SU-DHL-6 (cell line): ENCODE measurements around the gene CBLB.

Source experiments
- H2AFZ ChIP-seq: fragments of 200-600 bp; sonication (generic); 2 replicates; pipeline ENCODE4 v1.6.1; 2014; ENCODE audit warnings: low read depth, mild to moderate bottlenecking, moderate library complexity, mixed read lengths, antibody characterized with exemption, low read length; ENCODE audit not compliant: severe bottlenecking
- H3F3A ChIP-seq: fragments of 200-600 bp; shearing (Covaris generic); 2 replicates; pipeline ENCODE4 v1.6.0; 2016; ENCODE audit warnings: antibody characterized with exemption, mild to moderate bottlenecking; ENCODE audit not compliant: insufficient read depth
- H3K27ac ChIP-seq: fragments of 200-600 bp; sonication (generic); 2 replicates; pipeline ENCODE4 v1.5.1; 2016; ENCODE audit warnings: low read depth, mild to moderate bottlenecking, low read length, moderate library complexity, mixed read lengths
- H3K27me3 ChIP-seq: fragments of 200-600 bp; sonication (generic), shearing (Covaris generic); 2 replicates; pipeline ENCODE4 v1.6.0; 2014; ENCODE audit warnings: mild to moderate bottlenecking, low read length
- H3K36me3 ChIP-seq: fragments of 200-600 bp; sonication (generic); 2 replicates; pipeline ENCODE4 v1.6.1; 2014; ENCODE audit warnings: mild to moderate bottlenecking, low read length, mixed read lengths
- H3K4me2 ChIP-seq: fragments of 300-600, 200-600 bp; shearing (Covaris generic), sonication (generic); 2 replicates; pipeline ENCODE4 v1.6.0; 2014; ENCODE audit warnings: low read length, low read depth, mild to moderate bottlenecking; ENCODE audit not compliant: poor library complexity, severe bottlenecking
- H3K4me3 ChIP-seq: fragments of 200-600 bp; sonication (generic); 2 replicates; pipeline ENCODE4 v1.5.1; 2014; ENCODE audit warnings: antibody characterized with exemption, low read length, mild to moderate bottlenecking, mixed read lengths; ENCODE audit not compliant: insufficient read depth, poor library complexity, severe bottlenecking
- H3K79me2 ChIP-seq: fragments of 200-600 bp; sonication (generic); 2 replicates; pipeline ENCODE4 v1.6.1; 2014; ENCODE audit warnings: mild to moderate bottlenecking, low read length, moderate library complexity; ENCODE audit not compliant: insufficient read depth
- H3K9ac ChIP-seq: fragments of 200-600 bp; sonication (generic); 2 replicates; pipeline ENCODE4 v1.7.0; 2014; ENCODE audit warnings: mild to moderate bottlenecking, low read length
- H3K9me2 ChIP-seq: fragments of 200-600 bp; sonication (generic); replicated peaks from 2 replicates; pipeline ENCODE4 v1.6.1; 2014; ENCODE audit warnings: low read length; ENCODE audit not compliant: insufficient read depth
- H3K9me3 ChIP-seq: fragments of 200-600 bp; sonication (generic); 2 replicates; pipeline ENCODE4 v1.6.1; 2014; ENCODE audit warnings: low read length, mixed read lengths; ENCODE audit not compliant: insufficient read depth
- H4K20me1 ChIP-seq: fragments of 200-600 bp; sonication (generic); 2 replicates; pipeline ENCODE4 v1.6.1; 2014; ENCODE audit warnings: low read depth, mild to moderate bottlenecking, antibody characterized with exemption, low read length, moderate library complexity, mixed read lengths
- EZH2phosphoT487 ChIP-seq: fragments of 200-600 bp; sonication (generic), shearing (Covaris generic); conservative IDR thresholded peaks from 2 replicates; pipeline ENCODE4 v1.6.1; 2018; ENCODE audit warnings: mild to moderate bottlenecking, antibody characterized with exemption, low read length, moderate library complexity, mixed read lengths
- TF ChIP-seq, protein P1 (sequence below): fragments of 200-600 bp; sonication (generic); IDR thresholded peaks from one replicate; pipeline ENCODE4 v1.5.1; 2017; ENCODE audit warnings: antibody characterized with exemption, mild to moderate bottlenecking, low read length, moderate library complexity; ENCODE audit not compliant: insufficient read depth, poor library complexity, severe bottlenecking

CBLB gene

DNA sequence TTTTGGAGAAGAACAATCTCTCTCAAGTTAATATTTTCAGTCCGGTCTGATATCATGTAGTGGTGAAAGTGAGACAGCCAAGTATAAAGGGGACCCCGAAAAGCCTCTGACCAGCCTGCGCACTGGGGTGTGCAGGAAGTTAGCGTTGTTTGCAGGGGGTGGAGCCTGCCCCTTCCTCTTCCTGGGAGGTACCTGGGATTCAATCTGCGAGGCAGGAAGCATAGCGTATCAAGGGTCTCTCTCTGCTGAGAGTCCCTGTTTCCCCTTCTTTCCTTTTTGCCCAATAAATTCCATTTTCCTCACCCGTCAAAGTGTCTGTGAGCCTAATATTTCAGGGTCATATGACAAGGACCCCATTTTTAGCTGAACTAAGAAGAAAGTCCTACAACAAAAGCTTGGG, 44.8 kb upstream of the CBLB start:
- H2AFZ ChIP-seq: no peak overlapping the region
- H3K9me2 ChIP-seq: no peaks in the 10 kb centered on the region
- H3K79me2 ChIP-seq: no peaks in the 10 kb centered on the region
- no peaks in the 10 kb centered on the region for H3F3A ChIP-seq
- peaks cover 7% of the 10 kb centered on the region; the same call in 1 of the 2 replicates for H3K9me3 ChIP-seq
- no peak overlapping the region for H3K27ac ChIP-seq
- TF ChIP-seq, protein P1, sequence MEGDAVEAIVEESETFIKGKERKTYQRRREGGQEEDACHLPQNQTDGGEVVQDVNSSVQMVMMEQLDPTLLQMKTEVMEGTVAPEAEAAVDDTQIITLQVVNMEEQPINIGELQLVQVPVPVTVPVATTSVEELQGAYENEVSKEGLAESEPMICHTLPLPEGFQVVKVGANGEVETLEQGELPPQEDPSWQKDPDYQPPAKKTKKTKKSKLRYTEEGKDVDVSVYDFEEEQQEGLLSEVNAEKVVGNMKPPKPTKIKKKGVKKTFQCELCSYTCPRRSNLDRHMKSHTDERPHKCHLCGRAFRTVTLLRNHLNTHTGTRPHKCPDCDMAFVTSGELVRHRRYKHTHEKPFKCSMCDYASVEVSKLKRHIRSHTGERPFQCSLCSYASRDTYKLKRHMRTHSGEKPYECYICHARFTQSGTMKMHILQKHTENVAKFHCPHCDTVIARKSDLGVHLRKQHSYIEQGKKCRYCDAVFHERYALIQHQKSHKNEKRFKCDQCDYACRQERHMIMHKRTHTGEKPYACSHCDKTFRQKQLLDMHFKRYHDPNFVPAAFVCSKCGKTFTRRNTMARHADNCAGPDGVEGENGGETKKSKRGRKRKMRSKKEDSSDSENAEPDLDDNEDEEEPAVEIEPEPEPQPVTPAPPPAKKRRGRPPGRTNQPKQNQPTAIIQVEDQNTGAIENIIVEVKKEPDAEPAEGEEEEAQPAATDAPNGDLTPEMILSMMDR: no peak
- TF ChIP-seq EZH2phosphoT487: no peak
- H3K27me3 ChIP-seq: no peaks in the 10 kb centered on the region
- H3K9ac ChIP-seq: no peak overlapping the region
- H3K4me3 ChIP-seq: no peak overlapping the region
- no peaks in the 10 kb centered on the region for H3K36me3 ChIP-seq
- H3K4me2 ChIP-seq: no peak overlapping the region
- H4K20me1 ChIP-seq: no peaks in the 10 kb centered on the region

DNA sequence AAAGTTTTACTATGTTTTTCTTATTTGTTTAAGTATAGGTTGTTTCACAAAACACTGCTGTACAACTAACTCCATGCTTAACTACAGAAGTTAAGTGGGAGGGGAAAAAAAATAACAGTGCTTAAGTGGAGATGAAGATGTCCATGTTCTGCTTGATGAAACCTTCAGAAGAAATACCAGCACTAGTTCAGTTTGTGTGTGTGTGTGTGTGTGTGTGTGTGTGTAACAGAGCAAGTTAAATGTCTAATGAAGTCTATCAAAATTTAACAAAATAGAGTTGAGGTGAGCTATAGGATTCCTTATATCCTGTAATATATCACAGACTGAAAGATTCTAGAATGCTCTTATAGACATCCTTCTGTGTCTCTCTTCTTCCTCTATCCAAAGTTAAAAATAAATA, 44.1 kb upstream of the CBLB start:
- peaks cover 7% of the 10 kb centered on the region; the same call in 1 of the 2 replicates for H3K9me3 ChIP-seq
- H2AFZ ChIP-seq: no peak overlapping the region
- H3K4me3 ChIP-seq: no peak overlapping the region
- H3K27ac ChIP-seq: no peak overlapping the region
- H3K9ac ChIP-seq: no peak overlapping the region
- TF ChIP-seq, protein P1: no peak
- TF ChIP-seq EZH2phosphoT487: no peak
- H3K4me2 ChIP-seq: no peak overlapping the region
- H4K20me1 ChIP-seq: no peaks in the 10 kb centered on the region
- H3K36me3 ChIP-seq: no peaks in the 10 kb centered on the region
- no peaks in the 10 kb centered on the region for H3F3A ChIP-seq
- no peaks in the 10 kb centered on the region for H3K27me3 ChIP-seq
- no peaks in the 10 kb centered on the region for H3K79me2 ChIP-seq
- no peaks in the 10 kb centered on the region for H3K9me2 ChIP-seq

DNA sequence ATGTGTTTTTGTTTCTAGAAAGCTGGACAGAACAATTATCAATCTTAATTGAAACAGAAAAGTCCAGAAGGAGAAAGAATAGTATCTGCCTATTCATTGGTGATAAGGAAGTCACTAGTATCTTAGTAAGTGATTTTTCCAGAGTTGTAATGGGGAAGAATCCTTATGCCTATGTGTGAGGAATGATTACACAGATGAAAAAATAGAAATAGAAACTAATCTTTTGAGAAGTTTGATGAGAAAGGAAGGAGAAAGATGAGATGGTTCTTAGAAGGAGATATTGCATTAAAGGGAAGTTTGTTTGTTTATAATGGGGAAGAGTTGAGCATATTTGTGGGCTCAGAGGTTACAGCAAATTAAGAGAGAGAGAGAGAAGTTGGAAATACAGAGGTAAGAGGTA, 42.7 kb upstream of the CBLB start:
- Histone ChIP-seq H2AFZ (no peak overlapping the region), H3K27ac (no peak overlapping the region), H3K36me3 (no peaks in the 10 kb centered on the region), H3K79me2 (no peaks in the 10 kb centered on the region), H3K27me3 (no peaks in the 10 kb centered on the region), H3K4me2 (no peak overlapping the region), H3K9me2 (no peaks in the 10 kb centered on the region), H3F3A (no peaks in the 10 kb centered on the region), H3K9me3 (peaks cover 7% of the 10 kb centered on the region; the same call in 1 of the 2 replicates), H3K4me3 (no peak overlapping the region), H4K20me1 (no peaks in the 10 kb centered on the region), H3K9ac (no peak overlapping the region)
- TF ChIP-seq, protein P1: no peak
- TF ChIP-seq EZH2phosphoT487: no peak
